ENCODE measurements around the gene WWOX. TPM values are rescaled to one million over a fixed set of nuclear protein-coding genes. Genes with fewer than 3 reads are reported as not detected.

WWOX gene
- polyA plus RNA-seq, 6 donors from 2014 or later = 9.1 to 17.0 (median 12.5) TPM

GRCh38 chr16:78754713-78755112, 655.3 kb downstream of the WWOX start:
- peak overlapping the region in 3 of 6 donors; percentile 2 to 65 (median 38) for H3K27ac Mint-ChIP-seq
- ATAC-seq (ENCODE audit: low read depth in 2 of 2) (no peak), DNase-seq (no peak)
- H3K4me1 Mint-ChIP-seq = peaks cover 41 to 67% (median 66%) of the 10 kb centered on the region in 3 donors
- H3K36me3 Mint-ChIP-seq = peaks cover 0 to 18% of the 10 kb centered on the region in 2 donors
- peak overlapping the region in 2 of 8 donors; percentile 8 to 65 for H3K4me3 Mint-ChIP-seq
- H3K9me3 Mint-ChIP-seq = no peaks in the 10 kb centered on the region
- no peaks in the 10 kb centered on the region for H3K27me3 Mint-ChIP-seq

- peaks cover 29 to 57% (median 53%) of the 10 kb centered on the region in 3 donors for H3K4me1 Mint-ChIP-seq
- DNase-seq = no peak
- no peak overlapping the region for H3K4me3 Mint-ChIP-seq
- peaks cover 0 to 18% of the 10 kb centered on the region in 2 donors for H3K36me3 Mint-ChIP-seq
- no peak for ATAC-seq (ENCODE audit: low read depth in 2 of 2)
- H3K27me3 Mint-ChIP-seq = no peaks in the 10 kb centered on the region
- H3K27ac Mint-ChIP-seq = peak overlapping the region in 2 of 6 donors; percentile 24 to 65
- H3K9me3 Mint-ChIP-seq = no peaks in the 10 kb centered on the region
Observed at GRCh38 chr16:78755751-78756661, 656.6 kb downstream of the WWOX start.

GRCh38 chr16:78759596-78759995, 660.1 kb downstream of the WWOX start:
- H3K27ac Mint-ChIP-seq = no peak overlapping the region
- ATAC-seq (ENCODE audit: low read depth in 2 of 2) (no peak), DNase-seq (no peak)
- no peaks in the 10 kb centered on the region for H3K27me3 Mint-ChIP-seq
- no peak overlapping the region for H3K4me3 Mint-ChIP-seq
- peaks cover 23 to 31% (median 29%) of the 10 kb centered on the region in 3 donors for H3K4me1 Mint-ChIP-seq
- H3K36me3 Mint-ChIP-seq = peaks cover 3 to 20% of the 10 kb centered on the region in 2 donors
- H3K9me3 Mint-ChIP-seq = no peaks in the 10 kb centered on the region

GRCh38 chr16:78760611-78761010, 661.2 kb downstream of the WWOX start:
- Mint-ChIP-seq H3K4me1 (peaks cover 24 to 27% (median 26%) of the 10 kb centered on the region in 3 donors), H3K27ac (no peak overlapping the region), H3K27me3 (no peaks in the 10 kb centered on the region), H3K9me3 (no peaks in the 10 kb centered on the region), H3K4me3 (no peak overlapping the region), H3K36me3 (peaks cover 6 to 17% of the 10 kb centered on the region in 2 donors)
- DNase-seq (no peak), ATAC-seq (ENCODE audit: low read depth in 2 of 2) (no peak)

GRCh38 chr16:78761427-78761826, 662.0 kb downstream of the WWOX start:
- DNase-seq (no peak), ATAC-seq (ENCODE audit: low read depth in 2 of 2) (no peak)
- H3K4me3 Mint-ChIP-seq = no peak overlapping the region
- no peaks in the 10 kb centered on the region for H3K9me3 Mint-ChIP-seq
- H3K4me1 Mint-ChIP-seq = peaks cover 21 to 27% (median 24%) of the 10 kb centered on the region in 3 donors
- H3K36me3 Mint-ChIP-seq = peaks cover 6 to 11% of the 10 kb centered on the region in 2 donors
- no peak overlapping the region for H3K27ac Mint-ChIP-seq
- H3K27me3 Mint-ChIP-seq = no peaks in the 10 kb centered on the region

GRCh38 chr16:78762222-78762621, 662.8 kb downstream of the WWOX start:
- Mint-ChIP-seq H3K4me3 (peak overlapping the region in 4 of 8 donors; percentile 4 to 76 (median 72)), H3K27me3 (no peaks in the 10 kb centered on the region), H3K9me3 (peaks cover 0 to 1% (median 0%) of the 10 kb centered on the region in 7 donors), H3K36me3 (peaks cover 6 to 9% of the 10 kb centered on the region in 2 donors), H3K27ac (peak overlapping the region in 4 of 6 donors; percentile 29 to 93 (median 72)), H3K4me1 (peaks cover 21 to 27% (median 24%) of the 10 kb centered on the region in 3 donors)
- ATAC-seq (ENCODE audit: low read depth in 2 of 2) (peak; percentile 50 to 75), DNase-seq (peak; percentile 12)

- Mint-ChIP-seq H3K27me3 (no peaks in the 10 kb centered on the region), H3K4me1 (peaks cover 20 to 33% (median 29%) of the 10 kb centered on the region in 3 donors), H3K36me3 (peaks cover 6 to 14% of the 10 kb centered on the region in 2 donors), H3K27ac (peak overlapping the region in 3 of 6 donors; percentile 8 to 78 (median 65)), H3K4me3 (peak overlapping the region in 1 of 8 donors; percentile 29), H3K9me3 (peaks cover 0 to 1% (median 0%) of the 10 kb centered on the region in 7 donors)
- DNase-seq (no peak), ATAC-seq (ENCODE audit: low read depth in 2 of 2) (no peak)
Observed at GRCh38 chr16:78763821-78764440, 664.5 kb downstream of the WWOX start.

GRCh38 chr16:78764478-78764877, 665.0 kb downstream of the WWOX start:
- peaks cover 0 to 1% (median 0%) of the 10 kb centered on the region in 7 donors for H3K9me3 Mint-ChIP-seq
- peaks cover 6 to 14% of the 10 kb centered on the region in 2 donors for H3K36me3 Mint-ChIP-seq
- peak overlapping the region in 1 of 8 donors; percentile 2 for H3K4me3 Mint-ChIP-seq
- H3K27ac Mint-ChIP-seq = peak overlapping the region in 3 of 6 donors; percentile 54 to 82 (median 78)
- peaks cover 21 to 33% (median 31%) of the 10 kb centered on the region in 3 donors for H3K4me1 Mint-ChIP-seq
- no peaks in the 10 kb centered on the region for H3K27me3 Mint-ChIP-seq
- no peak for DNase-seq
- no peak for ATAC-seq (ENCODE audit: low read depth in 2 of 2)

- Mint-ChIP-seq H3K27me3 (no peaks in the 10 kb centered on the region), H3K36me3 (peaks cover 13 to 14% of the 10 kb centered on the region in 2 donors), H3K4me1 (peaks cover 30 to 50% (median 39%) of the 10 kb centered on the region in 3 donors), H3K9me3 (peaks cover 0 to 1% (median 0%) of the 10 kb centered on the region in 7 donors), H3K4me3 (peak overlapping the region in 2 of 8 donors; percentile 16 to 32), H3K27ac (peak overlapping the region in 4 of 6 donors; percentile 15 to 70 (median 49))
- no peak for DNase-seq
- no peak for ATAC-seq (ENCODE audit: low read depth in 2 of 2)
Observed at GRCh38 chr16:78768226-78768625, 668.8 kb downstream of the WWOX start.

- no peak for DNase-seq
Observed at GRCh38 chr16:78768718-78769117, 669.3 kb downstream of the WWOX start.

GRCh38 chr16:78770353-78771091, 671.1 kb downstream of the WWOX start:
- H3K4me1 Mint-ChIP-seq = peaks cover 18 to 36% (median 30%) of the 10 kb centered on the region in 3 donors
- peak; percentile 78 to 93 for ATAC-seq (ENCODE audit: low read depth in 2 of 2)
- H3K27me3 Mint-ChIP-seq = no peaks in the 10 kb centered on the region
- DNase-seq = peak; percentile 62
- H3K36me3 Mint-ChIP-seq = peaks cover 7 to 11% of the 10 kb centered on the region in 2 donors
- H3K9me3 Mint-ChIP-seq = peaks cover 0 to 1% (median 0%) of the 10 kb centered on the region in 7 donors
- peak overlapping the region in 5 of 6 donors; percentile 2 to 89 (median 73) for H3K27ac Mint-ChIP-seq
- peak overlapping the region in 6 of 8 donors; percentile 14 to 67 (median 35) for H3K4me3 Mint-ChIP-seq

More at GRCh38 chr16:78768718-78769117, 669.3 kb downstream of the WWOX start:
- Mint-ChIP-seq H3K27me3 (no peaks in the 10 kb centered on the region), H3K4me3 (peak overlapping the region in 2 of 8 donors; percentile 1 to 2), H3K36me3 (peaks cover 13 to 14% of the 10 kb centered on the region in 2 donors), H3K27ac (peak overlapping the region in 4 of 6 donors; percentile 34 to 84 (median 58)), H3K4me1 (peaks cover 28 to 46% (median 39%) of the 10 kb centered on the region in 3 donors), H3K9me3 (peaks cover 0 to 1% (median 0%) of the 10 kb centered on the region in 7 donors)
- no peak for ATAC-seq (ENCODE audit: low read depth in 2 of 2)

- ATAC-seq (ENCODE audit: low read depth in 2 of 2) = no peak
- Mint-ChIP-seq H3K4me3 (peak overlapping the region in 1 of 8 donors; percentile 15), H3K9me3 (no peaks in the 10 kb centered on the region), H3K27ac (peak overlapping the region in 1 of 6 donors; percentile 56), H3K4me1 (peaks cover 18 to 27% (median 18%) of the 10 kb centered on the region in 3 donors), H3K27me3 (no peaks in the 10 kb centered on the region), H3K36me3 (peaks cover 7 to 12% of the 10 kb centered on the region in 2 donors)
- DNase-seq = no peak
Observed at GRCh38 chr16:78773291-78773702, 673.8 kb downstream of the WWOX start.

Data from naive B cell (primary cell).